ENCODE results near the gene ZNF491.

The ZNF491 gene

GRCh38 chr19:11814029-11814699 lies 15.8 kb downstream of the ZNF491 start, which contains the start of gene ZNF440 (continued):
- peak; percentile 22; the same call in 1 of the 2 replicates for TF ChIP-seq KLF8 (tag by site-specific recombination; IDR thresholded peaks at IDR 0.05)
- peak; percentile 59; the same call in 1 of the 2 replicates for TF ChIP-seq KLF17 (tag by site-specific recombination; IDR thresholded peaks at IDR 0.05)
- TF ChIP-seq ZNF580 (tag by site-specific recombination; IDR thresholded peaks at IDR 0.05), result no peak
- TF ChIP-seq ZSCAN18 (tag by site-specific recombination; IDR thresholded peaks at IDR 0.05), result no peak
- TF ChIP-seq SP7 (tag by site-specific recombination; IDR thresholded peaks at IDR 0.05), result peak; percentile 60; the same call in 1 of the 2 replicates
- no peak for TF ChIP-seq ZNF394 (tag by site-specific recombination; IDR thresholded peaks at IDR 0.05; ENCODE audit: borderline replicate concordance)
- TF ChIP-seq ZNF677 (tag by site-specific recombination; IDR thresholded peaks at IDR 0.05), result no peak
- peak; percentile 79; the same call in 1 of the 2 replicates for TF ChIP-seq ZNF391 (tag by site-specific recombination; IDR thresholded peaks at IDR 0.05; ENCODE audit: borderline replicate concordance, low read depth)
- no peak for TF ChIP-seq ZNF776 (tag by site-specific recombination; IDR thresholded peaks at IDR 0.05; ENCODE audit: borderline replicate concordance)
- TF ChIP-seq ZNF202 (tag by site-specific recombination; IDR thresholded peaks at IDR 0.05; ENCODE audit: borderline replicate concordance), result no peak
- no peak for TF ChIP-seq GLI4 (tag by site-specific recombination; IDR thresholded peaks at IDR 0.05)
- TF ChIP-seq ZNF692 (tag by site-specific recombination; IDR thresholded peaks at IDR 0.05), result 0 out of 2 replicates have a peak, but pooled peaks have one; percentile 51
- TF ChIP-seq RBAK (tag by site-specific recombination; IDR thresholded peaks at IDR 0.05), result no peak
- no peak for TF ChIP-seq ZNF513 (tag by site-specific recombination; IDR thresholded peaks at IDR 0.05)
- 0 out of 2 replicates have a peak, but pooled peaks have one; percentile 4 for TF ChIP-seq ZNF19 (tag by site-specific recombination; IDR thresholded peaks at IDR 0.05; ENCODE audit: low read depth)
- TF ChIP-seq ZNF785 (tag by site-specific recombination; IDR thresholded peaks at IDR 0.05), result no peak
- no peak for TF ChIP-seq ZNF610 (tag by site-specific recombination; IDR thresholded peaks at IDR 0.05; ENCODE audit: borderline replicate concordance)
- TF ChIP-seq ZNF211 (tag by site-specific recombination; IDR thresholded peaks at IDR 0.05; ENCODE audit: low read depth), result no peak
- TF ChIP-seq ZNF843 (tag by site-specific recombination; IDR thresholded peaks at IDR 0.05), result no peak
- TF ChIP-seq ZNF366 (tag by site-specific recombination; conservative IDR thresholded peaks at IDR 0.05), result peak; percentile 67; the same call in 1 of the 2 replicates
- TF ChIP-seq ZBTB21 (tag by site-specific recombination; IDR thresholded peaks at IDR 0.05), result no peak
- no peak for TF ChIP-seq BCL6B (tag by site-specific recombination; IDR thresholded peaks at IDR 0.05)
- TF ChIP-seq ZEB2 (tag by site-specific recombination; IDR thresholded peaks at IDR 0.05), result no peak
- TF ChIP-seq ZNF362 (tag by site-specific recombination; IDR thresholded peaks at IDR 0.05), result no peak
- TF ChIP-seq ZNF600 (tag by site-specific recombination; IDR thresholded peaks at IDR 0.05), result peak; percentile 99
- no peak for TF ChIP-seq BCL11B (tag by site-specific recombination; IDR thresholded peaks at IDR 0.05; ENCODE audit: low read depth)
- TF ChIP-seq ZNF155 (tag by site-specific recombination; IDR thresholded peaks at IDR 0.05), result no peak
- no peak for TF ChIP-seq ZNF416 (tag by site-specific recombination; IDR thresholded peaks at IDR 0.05)
- TF ChIP-seq ZSCAN23 (tag by site-specific recombination; IDR thresholded peaks at IDR 0.05), result no peak
- TF ChIP-seq GLIS1 (tag by site-specific recombination; IDR thresholded peaks at IDR 0.05), result no peak
